Transverse colon (tissue), 4 donors: ENCODE data around the gene RIN2. TPM values are rescaled to one million over a fixed set of nuclear protein-coding genes. Genes with fewer than 3 reads are reported as not detected.
A peak's percentile ranks its signal among the peaks of the same experiment; 100 is the strongest.
"Not testable (repeated sequence)": the region's sequence is repeated elsewhere in the genome, so short reads cannot be mapped to it uniquely, and the experiment has no call there.

ENCODE experiments used
- DNase-seq: peaks from one replicate; pipeline ENCODE4 v3.0.0-alpha.2; 2019
- H3K27ac ChIP-seq, 4 donors: fragments of 200-600 bp; sonication (generic); 2 replicates each; pipeline ENCODE4 v1.5.1; 2016 to 2018; ENCODE audit warnings: inconsistent platforms in 4 of 4
- H3K27me3 ChIP-seq: fragments of 200-600 bp; sonication (generic); 2 replicates; pipeline ENCODE4 v1.5.1; 2017; ENCODE audit warnings: inconsistent platforms
- H3K36me3 ChIP-seq, 4 donors: fragments of 200-600 bp; sonication (generic); 2 replicates each; pipeline ENCODE4 v1.5.1; 2017 to 2019; ENCODE audit warnings: inconsistent platforms in 4 of 4
- H3K4me1 ChIP-seq, 4 donors: fragments of 200-600 bp; sonication (generic); 2 replicates each; pipeline ENCODE4 v1.5.1; 2017 to 2020; ENCODE audit warnings: inconsistent platforms in 4 of 4
- H3K4me3 ChIP-seq, 4 donors: fragments of 200-600 bp; sonication (generic); 1 replicate in 1 of 4; 2 replicates in 3 of 4; pipeline versions ENCODE4 v1.5.1 to v1.6.1; 2017 to 2019; ENCODE audit warnings: inconsistent platforms in 4 of 4
- H3K9me3 ChIP-seq, 2 donors: fragments of 200-600 bp; sonication (generic); 2 replicates each; pipeline ENCODE4 v1.5.1; 2017 to 2019; ENCODE audit warnings: inconsistent platforms in 2 of 2
- CTCF ChIP-seq, 5 experiments: fragments of 200-600 bp in 3 of 5; fragments of 450-650 bp in 2 of 5; sonication (generic) in 3 of 5; IDR thresholded peaks; 1 replicate in 2 of 5; 2 replicates in 3 of 5; pipeline ENCODE4 v1.5.1; 2016 to 2017; ENCODE audit warnings: antibody characterized with exemption in 5 of 5, inconsistent platforms in 3 of 5, mild to moderate bottlenecking in 2 of 5, moderate library complexity in 1 of 5
- EP300 ChIP-seq: sonication (generic); formaldehyde crosslinking; IDR thresholded peaks from one replicate; pipeline ENCODE4 v1.6.1; 2017; ENCODE audit warnings: antibody characterized with exemption, low read depth
- POLR2A ChIP-seq: fragments of 450-650 bp; IDR thresholded peaks from one replicate; pipeline ENCODE4 v1.6.1; 2016; ENCODE audit warnings: antibody characterized with exemption, mild to moderate bottlenecking, moderate library complexity
- POLR2AphosphoS5 ChIP-seq, 3 donors: sonication (generic); formaldehyde crosslinking; IDR thresholded peaks; one replicate each; pipeline ENCODE4 v1.6.1; 2016; ENCODE audit warnings: antibody characterized with exemption in 3 of 3
- WGBS, 2 donors: methylation state at CpG; one replicate each; pipeline ENCODE4 v1.1.5; 2018; ENCODE audit warnings: low coverage in 1 of 2; 5-methylcytosine and 5-hydroxymethylcytosine counted together
- in situ Hi-C, 4 donors: fragments of 200-750 bp; cut with MboI; loops; one replicate each; pipeline versions ENCODE4 v1.15.0 to v1.15.1; 2017; ENCODE audit warnings: low sequenced_read_pairs in 3 of 4, low pct_ligation_motif_present in 1 of 4, low pct_unique_long_range_greater_than_20kb in 1 of 4
- intact Hi-C: fragments of 100-400 bp; cut with DNase I; formaldehyde crosslinking; loops from one replicate; pipeline ENCODE4 v1.15.1; 2023; ENCODE audit warnings: low total_unique reads
- total RNA-seq, 4 donors: library from RNA; depleted of rRNA; stranded (reverse); fragments of >200 nt; gene quantifications; one replicate each; pipeline ENCODE4 v1.1.0, GENCODE V29; 2016

Gene RIN2
- total RNA-seq, 4 donors from 2014 or later, result 53.2 to 157 (median 104) TPM

GRCh38 chr20:19750101-19750606 lies 7.9 kb upstream of the RIN2 start:
- Histone ChIP-seq H3K27ac (peak overlapping the region; percentile 67 to 86 (median 83)), H3K4me1 (peaks cover 9 to 34% (median 20%) of the 10 kb centered on the region in 4 donors), H3K4me3 (no peak overlapping the region), H3K27me3 (no peaks in the 10 kb centered on the region), H3K9me3 (no peaks in the 10 kb centered on the region), H3K36me3 (no peaks in the 10 kb centered on the region)
- in situ Hi-C loops, result no loop called here
- intact Hi-C loops, result no loop called here
- no peak for DNase-seq
- 79 to 84% methylated on average over 2 to 4 of the region's 4 CpGs for WGBS, 2 donors
- TF ChIP-seq POLR2AphosphoS5 (IDR thresholded peaks at IDR 0.05) (no peak), POLR2A (no peak), EP300 (no peak), CTCF (IDR thresholded peaks at IDR 0.05) (no peak)

GRCh38 chr20:19750907-19751636 lies 7.0 kb upstream of the RIN2 start:
- DNase-seq, result peak; percentile 32
- Histone ChIP-seq H3K27ac (peak overlapping the region; percentile 67 to 86 (median 83)), H3K4me3 (no peak overlapping the region), H3K27me3 (no peaks in the 10 kb centered on the region), H3K9me3 (no peaks in the 10 kb centered on the region), H3K4me1 (peaks cover 9 to 34% (median 20%) of the 10 kb centered on the region in 4 donors), H3K36me3 (no peaks in the 10 kb centered on the region)
- TF ChIP-seq POLR2A (peak; percentile 25), POLR2AphosphoS5 (IDR thresholded peaks at IDR 0.05) (peak in 2 of 3 donors; percentile 16 to 29), EP300 (no peak), CTCF (IDR thresholded peaks at IDR 0.05) (no peak)
- in situ Hi-C loops, result no loop called here
- WGBS, 2 donors, result 7 to 36% methylated on average over 2 to 5 of the region's 5 CpGs
- intact Hi-C loops, result no loop called here

DNA sequence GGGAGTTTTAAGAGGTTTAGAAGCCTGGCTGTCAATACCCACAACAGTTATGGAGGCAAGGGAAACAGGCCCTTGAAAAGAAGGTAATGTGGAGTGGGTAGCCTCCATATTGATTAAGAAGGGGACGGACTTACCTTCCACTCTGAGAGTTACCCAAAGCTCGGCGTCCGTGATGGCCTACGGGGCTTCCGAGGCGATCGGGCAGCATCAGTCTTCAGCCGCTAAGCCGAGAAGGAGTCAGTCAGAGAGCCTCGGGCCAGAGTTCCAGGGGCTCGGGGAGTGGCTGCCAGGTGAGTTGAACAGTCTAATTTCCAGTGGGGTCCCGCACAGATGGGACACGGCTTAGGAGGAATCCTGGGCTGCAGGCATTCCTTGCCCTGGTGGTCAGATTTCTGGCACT lies 3.9 kb upstream of the RIN2 start:
- peaks cover 18 to 34% (median 27%) of the 10 kb centered on the region in 4 donors for H3K4me1 ChIP-seq
- H3K27ac ChIP-seq, in situ Hi-C loops, H3K27me3 ChIP-seq, DNase-seq, intact Hi-C loops, H3K4me3 ChIP-seq, H3K36me3 ChIP-seq, H3K9me3 ChIP-seq: not testable (repeated sequence)
- WGBS, 2 donors, result 93 to 100% methylated on average over 9 to 14 of the region's 14 CpGs

DNA sequence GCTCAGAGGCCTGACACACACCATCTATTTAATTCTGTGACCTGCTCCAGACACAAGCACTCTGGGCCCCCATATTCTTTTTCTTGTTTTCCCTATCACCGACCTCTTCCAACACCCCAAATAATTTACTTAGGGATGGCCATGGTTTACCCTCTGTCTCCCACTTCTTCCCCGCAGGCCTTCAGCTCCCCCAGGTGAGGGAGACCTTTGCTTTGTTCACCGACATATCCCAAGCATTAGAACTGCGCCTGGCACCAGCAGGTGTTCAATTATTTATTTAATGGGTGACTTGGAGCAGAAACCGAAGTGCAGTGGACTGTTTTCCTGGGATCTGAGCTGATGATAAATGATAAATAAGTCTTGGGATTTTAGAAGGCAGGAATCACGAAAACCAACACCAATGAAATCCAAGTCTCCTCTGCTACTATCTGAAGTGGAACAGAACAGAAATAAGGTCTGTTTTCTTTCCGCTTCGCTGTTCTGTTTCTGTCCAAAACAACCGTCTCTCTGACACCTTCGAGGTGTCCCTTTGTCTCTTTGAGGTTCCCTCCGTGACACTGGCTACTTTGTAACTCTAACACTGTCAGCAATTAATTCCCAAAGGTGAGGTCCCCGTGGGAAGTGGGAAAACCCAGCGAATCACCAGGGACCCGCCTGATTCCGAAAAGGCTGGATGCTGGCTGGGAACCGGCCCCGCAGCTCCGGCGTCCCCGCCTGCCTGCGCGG lies 1.1 kb upstream of the RIN2 start:
- no peak for DNase-seq
- Histone ChIP-seq H3K4me3 (peak overlapping the region; percentile 56 to 74 (median 66)), H3K36me3 (no peaks in the 10 kb centered on the region)

More for the DNA sequence above, 1.1 kb upstream of the RIN2 start:
- 14 to 42% methylated on average over 7 to 22 of the region's 22 CpGs for WGBS, 2 donors
- in situ Hi-C loops (no loop called here), intact Hi-C loops (no loop called here)
- no peaks in the 10 kb centered on the region for H3K27me3 ChIP-seq
- no peaks in the 10 kb centered on the region for H3K9me3 ChIP-seq
- H3K27ac ChIP-seq, result peak overlapping the region; percentile 94 to 98 (median 96)
- H3K4me1 ChIP-seq, result peaks cover 13 to 32% (median 24%) of the 10 kb centered on the region in 4 donors
- TF ChIP-seq CTCF (IDR thresholded peaks at IDR 0.05) (no peak), POLR2AphosphoS5 (IDR thresholded peaks at IDR 0.05) (no peak), POLR2A (no peak), EP300 (no peak)
